Activated CD8-positive, alpha-beta T cell treated with anti-CD3 and anti-CD28 coated beads for 36 hours (primary cell): ENCODE results near the gene MICAL1. TPM values are rescaled to one million over a fixed set of nuclear protein-coding genes. Genes with fewer than 3 reads are reported as not detected.

Experiments
- ATAC-seq: fragments of 200-7000 bp; cut with Tn5 transposase; one replicate; pipeline ENCODE4 v1.10.0; 2021; ENCODE audit warnings: mild to moderate bottlenecking, moderate library complexity
- CTCF ChIA-PET: fragments of 350-600 bp; sonication (Branson Sonifier 250); formaldehyde crosslinking; loops from one replicate; lab custom pipeline; 2021; ENCODE audit warnings: antibody characterized with exemption; lab: Charles Lee
- POLR2A ChIA-PET: fragments of 350-600 bp; sonication (Branson Sonifier 250); formaldehyde crosslinking; loops from one replicate; lab custom pipeline; 2021; ENCODE audit warnings: antibody characterized with exemption; lab: Charles Lee
- DNase-seq: peaks from one replicate; pipeline ENCODE4 v3.0.0-alpha.2; 2020
- H3K27ac Mint-ChIP-seq: one replicate; pipeline ENCODE4 v1.8.0; 2021; ENCODE audit warnings: mild to moderate bottlenecking, mixed read lengths
- H3K27me3 Mint-ChIP-seq: one replicate; pipeline ENCODE4 v1.8.0; 2021; ENCODE audit warnings: mixed read lengths
- H3K36me3 Mint-ChIP-seq: one replicate; pipeline ENCODE4 v1.8.0; 2021; ENCODE audit warnings: low read depth, mixed read lengths
- H3K4me1 Mint-ChIP-seq: one replicate; pipeline ENCODE4 v1.8.0; 2021; ENCODE audit warnings: low read depth, mixed read lengths
- H3K4me3 Mint-ChIP-seq: one replicate; pipeline ENCODE4 v1.8.0; 2021; ENCODE audit warnings: mild to moderate bottlenecking, moderate library complexity, mixed read lengths
- H3K9me3 Mint-ChIP-seq: one replicate; pipeline ENCODE4 v1.8.0; 2021; ENCODE audit warnings: mixed read lengths
- CTCF ChIP-seq: fragments of 200-600 bp; IDR thresholded peaks from one replicate; pipeline ENCODE4 v1.8.0; 2022; ENCODE audit warnings: antibody characterized with exemption, mild to moderate bottlenecking
- intact Hi-C: fragments of 100-400 bp; cut with micrococcal nuclease; formaldehyde crosslinking; loops from one replicate; pipeline ENCODE4 v1.10.0; 2022
- total RNA-seq, 2 experiments: library from RNA; stranded (reverse); gene quantifications; one replicate each; pipeline ENCODE4 v1.2.3, GENCODE V29; 2021

The MICAL1 gene
- total RNA-seq, 2 experiments from 2014 or later: 17.7 TPM

- DNase-seq (no peak), ATAC-seq (peak; percentile 24)
- Mint-ChIP-seq H3K36me3 (no peaks in the 10 kb centered on the region), H3K4me3 (no peak overlapping the region), H3K9me3 (no peaks in the 10 kb centered on the region), H3K4me1 (peaks cover 23% of the 10 kb centered on the region), H3K27me3 (no peaks in the 10 kb centered on the region), H3K27ac (no peak overlapping the region)
- intact Hi-C loops: no loop called here
- CTCF ChIA-PET: interaction anchor here (1.2 to 1.4 kb wide), 2 partner anchors 14 to 544 kb away, joined by 3 to 5 read pairs; no protein-coding TSS in a partner anchor
- no peak for TF ChIP-seq CTCF
- POLR2A ChIA-PET: interaction anchor here (1.2 kb wide), 1 partner anchor 15 kb away, joined by 3 read pairs; no protein-coding TSS in a partner anchor
These were observed 40.6 kb upstream of the MICAL1 start for GRCh38 chr6:109496036-109496772.

- ATAC-seq: no peak
- no peak overlapping the region for H3K4me3 Mint-ChIP-seq
- TF ChIP-seq CTCF: no peak
These were observed 38.3 kb upstream of the MICAL1 start for GRCh38 chr6:109493865-109494264.

GRCh38 chr6:109491207-109491938, 35.8 kb upstream of the MICAL1 start:
- intact Hi-C loops: no loop called here
- no peaks in the 10 kb centered on the region for H3K9me3 Mint-ChIP-seq
- H3K27me3 Mint-ChIP-seq: no peaks in the 10 kb centered on the region
- H3K4me1 Mint-ChIP-seq: peaks cover 30% of the 10 kb centered on the region
- H3K4me3 Mint-ChIP-seq: peak overlapping the region; percentile 31
- TF ChIP-seq CTCF: no peak
- ATAC-seq (peak; percentile 97), DNase-seq (peak; percentile 52)
- CTCF ChIA-PET: interaction anchor here (0.9 to 1.4 kb wide), 5 partner anchors 18 to 303 kb away, joined by 3 to 5 read pairs (median 3); partner anchors contain the start of gene MICAL1
- H3K27ac Mint-ChIP-seq: peak overlapping the region; percentile 81
- no peaks in the 10 kb centered on the region for H3K36me3 Mint-ChIP-seq
- POLR2A ChIA-PET: interaction anchor here (0.6 to 1.7 kb wide), 6 partner anchors 10 to 467 kb away, joined by 3 to 5 read pairs (median 4); partner anchors contain the start of gene CD164

More at GRCh38 chr6:109493865-109494264, 38.3 kb upstream of the MICAL1 start:
- ChIA-PET POLR2A (no interaction called here), CTCF (no interaction called here)
- no peaks in the 10 kb centered on the region for H3K27me3 Mint-ChIP-seq
- H3K27ac Mint-ChIP-seq: no peak overlapping the region
- DNase-seq: no peak
- H3K9me3 Mint-ChIP-seq: no peaks in the 10 kb centered on the region
- H3K36me3 Mint-ChIP-seq: no peaks in the 10 kb centered on the region
- intact Hi-C loops: no loop called here
- H3K4me1 Mint-ChIP-seq: peaks cover 37% of the 10 kb centered on the region

GRCh38 chr6:109490713-109491112, 35.1 kb upstream of the MICAL1 start:
- H3K27ac Mint-ChIP-seq: peak overlapping the region; percentile 81

More at GRCh38 chr6:109490713-109491112, 35.1 kb upstream of the MICAL1 start:
- POLR2A ChIA-PET: interaction anchor here (0.7 to 1.7 kb wide), 3 partner anchors 31 to 948 kb away, joined by 3 to 5 read pairs (median 4); partner anchors contain the start of gene CD164
- Mint-ChIP-seq H3K4me1 (peaks cover 27% of the 10 kb centered on the region), H3K9me3 (no peaks in the 10 kb centered on the region), H3K36me3 (no peaks in the 10 kb centered on the region), H3K4me3 (no peak overlapping the region), H3K27me3 (no peaks in the 10 kb centered on the region)
- ATAC-seq (no peak), DNase-seq (no peak)
- intact Hi-C loops: no loop called here
- CTCF ChIA-PET: interaction anchor here (1.1 to 1.4 kb wide), 4 partner anchors 18 to 108 kb away, joined by 3 to 5 read pairs (median 3); partner anchors contain the start of gene MICAL1
- TF ChIP-seq CTCF: no peak
